Amniotic stem cell (primary cell): ENCODE data around the gene NEK9.

Experiments
- DNase-seq: peaks from one replicate; lab custom pipeline; 2025; lab: John Stamatoyannopoulos, UW

Gene NEK9

GRCh38 chr14:75032939-75033338 is 93.9 kb downstream of the NEK9 start:
- DNase-seq, result no peak

- no peak for DNase-seq
Observed at GRCh38 chr14:75030147-75030546, 96.7 kb downstream of the NEK9 start.
